Peyer's patch (tissue), 4 donors: ENCODE results near the gene LRP4. TPM values are rescaled to one million over a fixed set of nuclear protein-coding genes. Genes with fewer than 3 reads are reported as not detected.

ENCODE experiments used
- DNase-seq, 3 donors: peaks; one replicate each; pipeline ENCODE4 v3.0.0-alpha.2; 2017 to 2019
- H3K27ac ChIP-seq, 4 donors: fragments of 200-600 bp; sonication (generic); one replicate each; pipeline ENCODE4 v1.5.1; 2016 to 2019
- H3K27me3 ChIP-seq, 2 donors: fragments of 200-600 bp; sonication (generic); one replicate each; pipeline ENCODE4 v1.5.1; 2019
- H3K36me3 ChIP-seq, 3 donors: fragments of 200-600 bp; sonication (generic); one replicate each; pipeline ENCODE4 v1.5.1; 2016 to 2019
- H3K4me1 ChIP-seq, 4 donors: fragments of 200-600 bp; sonication (generic); one replicate each; pipeline ENCODE4 v1.5.1; 2016 to 2019
- H3K4me3 ChIP-seq, 4 donors: fragments of 200-600 bp; sonication (generic); 1 replicate in 3 of 4; 2 replicates in 1 of 4; pipeline ENCODE4 v1.5.1; 2016 to 2019; ENCODE audit warnings: mild to moderate bottlenecking in 1 of 4
- H3K9me3 ChIP-seq, 4 donors: fragments of 200-600 bp; sonication (generic); one replicate each; pipeline ENCODE4 v1.5.1; 2016 to 2019; ENCODE audit warnings: mild to moderate bottlenecking in 1 of 4
- POLR2A ChIP-seq, 2 donors: fragments of 450-650 bp; IDR thresholded peaks; one replicate each; pipeline ENCODE4 v1.5.1; 2017; ENCODE audit warnings: antibody characterized with exemption in 2 of 2, mild to moderate bottlenecking in 2 of 2, moderate library complexity in 2 of 2
- total RNA-seq, 4 donors: library from RNA; depleted of rRNA; stranded (reverse); fragments of >200 nt; gene quantifications; one replicate each; pipeline ENCODE4 v1.1.0, GENCODE V29; 2016
- TF ChIP-seq, protein P1 (sequence below), 6 experiments: fragments of 450-650 bp in 4 of 6; fragments of 200-600 bp in 2 of 6; sonication (generic) in 1 of 6; IDR thresholded peaks; one replicate each; pipeline ENCODE4 v1.5.1; 2017 to 2019; ENCODE audit warnings: antibody characterized with exemption in 6 of 6, mild to moderate bottlenecking in 3 of 6, moderate library complexity in 1 of 6

The LRP4 gene
- total RNA-seq, 4 donors from 2014 or later = 37.1 to 62.5 (median 44.4) TPM

DNA sequence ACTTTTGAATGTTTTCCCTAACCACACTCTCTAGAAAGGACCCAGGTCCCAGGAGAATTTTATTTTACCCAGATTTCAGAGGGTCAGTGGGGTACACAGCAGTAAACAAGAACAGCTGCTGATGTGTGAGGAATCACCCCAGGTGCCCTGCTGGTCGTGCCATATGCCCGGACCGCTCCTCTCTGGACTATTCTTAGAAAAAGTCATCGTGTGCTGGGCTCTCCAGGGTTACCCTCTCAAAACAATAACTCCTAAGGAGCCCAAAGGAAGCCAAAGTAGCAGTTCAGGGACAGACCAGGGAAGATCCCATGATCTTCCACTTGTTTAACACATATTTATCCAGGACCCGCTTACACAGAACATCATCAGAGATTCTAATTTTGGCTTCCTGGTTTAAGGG, 29.7 kb downstream of the LRP4 start:
- no peak overlapping the region for H3K4me3 ChIP-seq
- peaks cover 0 to 42% (median 0%) of the 10 kb centered on the region in 3 donors for H3K36me3 ChIP-seq
- no peaks in the 10 kb centered on the region for H3K4me1 ChIP-seq
- H3K27me3 ChIP-seq = no peaks in the 10 kb centered on the region
- DNase-seq = no peak
- TF ChIP-seq POLR2A (IDR thresholded peaks at IDR 0.05) = no peak
- TF ChIP-seq, protein P1, sequence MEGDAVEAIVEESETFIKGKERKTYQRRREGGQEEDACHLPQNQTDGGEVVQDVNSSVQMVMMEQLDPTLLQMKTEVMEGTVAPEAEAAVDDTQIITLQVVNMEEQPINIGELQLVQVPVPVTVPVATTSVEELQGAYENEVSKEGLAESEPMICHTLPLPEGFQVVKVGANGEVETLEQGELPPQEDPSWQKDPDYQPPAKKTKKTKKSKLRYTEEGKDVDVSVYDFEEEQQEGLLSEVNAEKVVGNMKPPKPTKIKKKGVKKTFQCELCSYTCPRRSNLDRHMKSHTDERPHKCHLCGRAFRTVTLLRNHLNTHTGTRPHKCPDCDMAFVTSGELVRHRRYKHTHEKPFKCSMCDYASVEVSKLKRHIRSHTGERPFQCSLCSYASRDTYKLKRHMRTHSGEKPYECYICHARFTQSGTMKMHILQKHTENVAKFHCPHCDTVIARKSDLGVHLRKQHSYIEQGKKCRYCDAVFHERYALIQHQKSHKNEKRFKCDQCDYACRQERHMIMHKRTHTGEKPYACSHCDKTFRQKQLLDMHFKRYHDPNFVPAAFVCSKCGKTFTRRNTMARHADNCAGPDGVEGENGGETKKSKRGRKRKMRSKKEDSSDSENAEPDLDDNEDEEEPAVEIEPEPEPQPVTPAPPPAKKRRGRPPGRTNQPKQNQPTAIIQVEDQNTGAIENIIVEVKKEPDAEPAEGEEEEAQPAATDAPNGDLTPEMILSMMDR (IDR thresholded peaks at IDR 0.05) = no peak
- H3K9me3 ChIP-seq = no peaks in the 10 kb centered on the region
- no peak overlapping the region for H3K27ac ChIP-seq

DNA sequence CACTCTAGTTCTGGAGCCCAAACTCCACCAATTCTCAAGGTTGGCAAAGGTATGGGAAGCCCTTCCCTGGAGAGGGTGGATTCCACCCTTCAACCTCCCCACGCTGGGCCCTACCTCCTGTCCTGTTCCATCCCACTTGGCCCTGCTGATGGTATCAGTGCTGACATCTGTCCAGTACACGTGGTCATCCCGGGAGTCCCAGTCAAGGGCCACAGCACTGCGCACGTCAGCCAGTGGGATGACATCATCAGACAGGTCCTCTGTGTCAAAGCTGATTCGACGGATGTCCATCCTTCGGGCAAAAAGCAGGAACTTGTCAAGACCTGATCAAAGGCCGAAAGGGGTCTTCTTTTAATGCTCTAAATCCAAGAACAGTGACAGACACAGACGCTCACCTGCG, 32.1 kb downstream of the LRP4 start:
- no peak for DNase-seq
- Histone ChIP-seq H3K4me1 (no peaks in the 10 kb centered on the region), H3K27ac (no peak overlapping the region), H3K4me3 (no peak overlapping the region), H3K36me3 (peaks cover 0 to 47% (median 0%) of the 10 kb centered on the region in 3 donors), H3K27me3 (no peaks in the 10 kb centered on the region), H3K9me3 (no peaks in the 10 kb centered on the region)
- TF ChIP-seq POLR2A (IDR thresholded peaks at IDR 0.05) = no peak
- TF ChIP-seq, protein P1 (IDR thresholded peaks at IDR 0.05) = no peak

DNA sequence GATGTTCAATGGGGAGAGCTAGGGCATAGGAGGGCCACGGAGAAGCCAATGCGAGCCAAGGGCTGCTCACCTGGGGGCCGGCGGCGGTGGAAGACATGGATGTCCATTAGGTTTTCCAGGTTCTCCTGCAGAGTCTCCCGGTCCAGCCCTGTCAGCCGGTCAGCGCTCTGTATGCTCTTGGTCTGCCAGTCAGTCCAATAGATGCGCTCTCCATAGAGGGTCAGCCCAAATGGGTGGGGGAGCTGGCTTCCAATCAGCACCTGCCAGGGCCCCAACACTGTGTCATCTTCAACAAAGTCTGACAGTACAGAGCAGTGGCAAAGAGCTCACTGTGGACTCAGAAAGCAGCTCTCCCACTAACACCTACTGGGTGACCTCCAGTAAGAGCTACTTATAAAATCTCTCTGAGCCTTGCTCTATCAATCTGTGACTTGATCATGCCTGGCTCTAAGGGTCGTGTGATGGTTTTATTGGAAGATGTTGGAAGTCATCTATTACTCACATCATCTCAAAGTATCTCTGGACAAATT, 39.2 kb downstream of the LRP4 start:
- Histone ChIP-seq H3K27me3 (no peaks in the 10 kb centered on the region), H3K4me3 (no peak overlapping the region), H3K4me1 (no peaks in the 10 kb centered on the region), H3K9me3 (no peaks in the 10 kb centered on the region), H3K27ac (no peak overlapping the region), H3K36me3 (peaks cover 0 to 81% (median 0%) of the 10 kb centered on the region in 3 donors)
- TF ChIP-seq POLR2A (IDR thresholded peaks at IDR 0.05) = no peak
- TF ChIP-seq, protein P1 (IDR thresholded peaks at IDR 0.05) = no peak
- no peak for DNase-seq

DNA sequence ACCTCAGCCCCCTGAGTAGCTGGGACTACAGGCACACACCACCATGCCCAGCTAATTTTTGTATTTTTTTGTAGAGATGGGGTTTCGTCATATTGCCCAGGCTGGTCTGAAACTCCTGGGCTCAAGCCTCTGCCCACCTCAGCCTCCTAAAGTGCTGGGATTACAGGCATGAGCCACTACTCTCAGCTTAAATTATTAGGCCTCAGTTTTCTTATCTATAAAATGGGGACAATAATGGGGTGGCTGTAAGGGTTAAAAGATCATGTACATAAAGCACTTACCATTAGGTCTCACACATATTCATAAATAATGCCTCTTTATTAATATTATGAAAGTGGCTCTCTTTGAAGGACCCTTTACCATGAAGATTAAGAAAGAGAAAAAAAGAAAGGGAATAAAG, 40.8 kb downstream of the LRP4 start:
- TF ChIP-seq, protein P1 (IDR thresholded peaks at IDR 0.05) = no peak
- TF ChIP-seq POLR2A (IDR thresholded peaks at IDR 0.05) = no peak
- H3K4me3 ChIP-seq = no peak overlapping the region

DNA sequence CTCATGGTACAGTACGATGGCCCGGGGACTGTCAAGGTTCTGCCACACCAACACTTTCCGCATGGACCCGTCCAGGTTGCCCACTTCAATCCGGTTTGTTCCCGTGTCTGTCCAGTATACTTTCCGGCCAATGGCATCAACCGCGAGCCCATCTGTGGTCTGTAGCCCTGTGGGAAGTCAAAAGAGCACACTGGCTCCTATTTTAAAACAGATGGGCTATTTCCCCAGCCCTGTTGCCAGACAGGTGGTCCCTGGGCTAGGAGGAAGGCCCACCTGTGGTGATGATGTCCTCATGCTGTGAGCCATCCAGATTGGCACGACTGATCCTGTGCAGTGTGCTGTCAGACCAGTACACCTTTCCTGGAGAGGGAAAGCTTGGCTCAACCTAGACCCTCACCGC, 41.9 kb downstream of the LRP4 start:
- Histone ChIP-seq H3K27ac (no peak overlapping the region), H3K36me3 (peaks cover 0 to 85% (median 0%) of the 10 kb centered on the region in 3 donors), H3K9me3 (no peaks in the 10 kb centered on the region), H3K4me3 (no peak overlapping the region), H3K27me3 (no peaks in the 10 kb centered on the region), H3K4me1 (no peaks in the 10 kb centered on the region)
- DNase-seq = no peak
- TF ChIP-seq POLR2A (IDR thresholded peaks at IDR 0.05) = no peak
- TF ChIP-seq, protein P1 (IDR thresholded peaks at IDR 0.05) = no peak

More for the DNA sequence above, 40.8 kb downstream of the LRP4 start:
- no peaks in the 10 kb centered on the region for H3K9me3 ChIP-seq
- H3K27ac ChIP-seq = no peak overlapping the region
- H3K27me3 ChIP-seq = no peaks in the 10 kb centered on the region
- H3K36me3 ChIP-seq = peaks cover 0 to 84% (median 0%) of the 10 kb centered on the region in 3 donors
- DNase-seq = no peak
- no peaks in the 10 kb centered on the region for H3K4me1 ChIP-seq

DNA sequence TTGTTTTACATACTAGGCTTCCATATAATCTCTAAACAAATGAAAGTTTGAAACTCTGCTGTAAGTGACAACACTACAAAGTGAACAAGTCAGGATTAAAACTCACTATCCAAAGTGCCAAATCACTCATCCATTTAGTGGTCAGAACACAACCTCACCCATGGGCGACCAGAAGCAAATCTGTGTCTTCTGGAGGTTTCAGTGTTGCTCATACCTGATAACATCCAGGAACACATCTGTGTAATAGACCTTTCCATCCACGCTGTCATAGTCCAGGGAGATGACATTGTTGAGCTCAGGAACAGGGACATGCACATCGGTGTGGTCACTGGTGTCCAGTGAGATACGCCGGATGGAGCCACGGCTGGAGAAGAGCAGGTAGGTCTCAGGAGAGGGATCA, 43.8 kb downstream of the LRP4 start:
- no peak for DNase-seq
- Histone ChIP-seq H3K36me3 (peaks cover 0 to 90% (median 0%) of the 10 kb centered on the region in 3 donors), H3K27me3 (no peaks in the 10 kb centered on the region), H3K4me3 (no peak overlapping the region), H3K4me1 (no peaks in the 10 kb centered on the region), H3K9me3 (no peaks in the 10 kb centered on the region), H3K27ac (no peak overlapping the region)
- TF ChIP-seq, protein P1 (IDR thresholded peaks at IDR 0.05) = no peak
- no peak for TF ChIP-seq POLR2A (IDR thresholded peaks at IDR 0.05)
